ENCODE results near the gene LBX1. TPM values are rescaled to one million over a fixed set of nuclear protein-coding genes. Genes with fewer than 3 reads are reported as not detected.

The LBX1 gene
- total RNA-seq, 2 experiments from 2014 or later = not detected

- H3K4me1 Mint-ChIP-seq (ENCODE audit: low read depth) = no peaks in the 10 kb centered on the region
- peaks cover 16% of the 10 kb centered on the region for H3K27me3 Mint-ChIP-seq
- intact Hi-C loops (cut with micrococcal nuclease) = no loop called here
- H3K36me3 Mint-ChIP-seq = peaks cover 5% of the 10 kb centered on the region
- H3K27ac Mint-ChIP-seq = no peak overlapping the region
- DNase-seq = no peak
- peaks cover 5% of the 10 kb centered on the region for H3K9me3 Mint-ChIP-seq
- ChIA-PET POLR2A (no interaction called here), CTCF (interaction anchor here (1.1 to 1.6 kb wide), 2 partner anchors 12 to 119 kb away, joined by 3 to 4 read pairs; no protein-coding TSS in a partner anchor)
- no peak overlapping the region for H3K4me3 Mint-ChIP-seq
These were observed 31.7 kb upstream of the LBX1 start for GRCh38 chr10:101260764-101261481.

DNA sequence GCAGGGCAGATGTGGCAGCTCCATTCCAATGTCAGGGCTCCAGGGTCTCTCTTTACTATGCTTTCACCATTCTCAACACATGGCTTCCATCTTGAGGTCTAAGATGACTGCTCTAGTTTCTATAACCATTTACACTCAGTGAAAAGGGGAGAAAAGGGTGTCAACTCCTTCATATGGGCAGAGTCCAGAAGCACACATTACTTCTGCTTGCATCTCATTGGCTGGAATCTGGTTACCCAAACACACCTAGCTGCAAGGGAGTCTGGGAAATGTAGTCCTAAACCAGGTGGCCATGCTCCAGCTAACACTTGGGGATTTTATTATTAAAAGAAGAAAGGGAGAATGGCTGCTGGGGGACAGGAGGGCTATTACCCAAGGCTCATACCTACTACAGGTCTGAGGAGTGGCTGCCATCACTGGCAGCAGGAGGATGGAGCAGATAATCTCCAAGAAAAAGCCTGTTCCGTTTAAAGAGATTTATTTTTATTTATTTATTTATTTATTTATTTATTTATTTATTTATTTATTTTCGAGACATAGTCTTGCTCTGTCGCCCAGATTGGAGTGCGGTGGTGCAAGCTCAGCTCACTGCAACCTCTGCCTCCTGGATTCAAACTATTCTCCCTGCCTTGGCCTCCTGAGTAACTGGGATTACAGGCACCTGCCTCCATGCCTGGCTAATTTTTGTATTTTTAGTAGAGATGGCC is 29.1 kb upstream of the LBX1 start:
- H3K36me3 Mint-ChIP-seq = peaks cover 5% of the 10 kb centered on the region
- no peak overlapping the region for H3K4me3 Mint-ChIP-seq
- ChIA-PET CTCF (interaction anchor here (0.6 kb wide), 1 partner anchor 75 kb away, joined by 5 read pairs; no protein-coding TSS in a partner anchor), POLR2A (no interaction called here)
- H3K9me3 Mint-ChIP-seq = peaks cover 5% of the 10 kb centered on the region
- H3K27me3 Mint-ChIP-seq = peaks cover 24% of the 10 kb centered on the region
- no peak overlapping the region for H3K27ac Mint-ChIP-seq
- intact Hi-C loops (cut with micrococcal nuclease) = no loop called here
- DNase-seq = no peak
- no peaks in the 10 kb centered on the region for H3K4me1 Mint-ChIP-seq (ENCODE audit: low read depth)

DNA sequence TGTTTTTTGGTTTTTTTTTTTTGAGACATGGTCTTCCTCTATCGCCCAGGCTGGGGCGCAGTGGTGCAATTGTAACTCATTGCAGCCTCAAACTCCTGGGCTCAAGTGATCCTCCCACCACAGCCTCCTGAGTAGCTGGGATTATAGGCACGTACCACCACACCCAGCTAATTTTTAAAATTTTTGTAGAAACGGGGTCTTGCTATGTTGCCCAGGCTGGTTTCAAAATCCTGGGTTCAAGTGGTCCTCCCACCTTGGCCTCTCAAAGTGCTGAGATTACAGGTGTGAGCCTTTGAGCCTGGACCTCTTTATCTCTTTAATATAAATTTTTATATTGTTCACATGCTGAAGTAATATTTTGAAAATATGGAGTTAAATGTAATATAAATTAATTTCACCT is 28.2 kb upstream of the LBX1 start:
- no peak for DNase-seq
- POLR2A ChIA-PET = no interaction called here
- Mint-ChIP-seq H3K27ac (no peak overlapping the region), H3K27me3 (peaks cover 23% of the 10 kb centered on the region), H3K36me3 (peaks cover 5% of the 10 kb centered on the region), H3K9me3 (peaks cover 5% of the 10 kb centered on the region), H3K4me1 (ENCODE audit: low read depth) (no peaks in the 10 kb centered on the region), H3K4me3 (no peak overlapping the region)
- intact Hi-C loops (cut with micrococcal nuclease) = no loop called here
- CTCF ChIA-PET = interaction anchor here (0.6 kb wide), 1 partner anchor 76 kb away, joined by 5 read pairs; no protein-coding TSS in a partner anchor

DNA sequence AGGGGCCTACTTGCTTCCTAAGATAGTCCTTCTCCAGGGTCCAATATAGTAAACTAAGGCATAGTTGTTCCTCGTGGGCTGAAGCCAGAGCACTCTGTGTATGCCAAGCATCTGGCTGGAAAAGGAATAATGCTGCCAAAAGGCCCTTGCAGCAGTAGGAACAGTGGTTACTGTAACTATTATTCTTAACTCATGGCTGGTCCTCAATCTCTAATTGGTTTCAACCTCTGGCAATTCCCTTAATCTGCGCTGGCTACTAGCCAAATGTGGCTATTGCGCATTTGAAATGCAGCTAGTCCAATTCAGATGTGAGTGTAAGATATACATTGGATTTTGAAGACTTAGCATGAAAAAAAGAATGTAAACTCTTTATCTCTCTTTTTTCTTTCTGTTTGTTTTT is 27.8 kb upstream of the LBX1 start:
- Mint-ChIP-seq H3K4me3 (no peak overlapping the region), H3K9me3 (peaks cover 5% of the 10 kb centered on the region), H3K36me3 (peaks cover 5% of the 10 kb centered on the region), H3K27me3 (peaks cover 22% of the 10 kb centered on the region), H3K4me1 (ENCODE audit: low read depth) (no peaks in the 10 kb centered on the region), H3K27ac (no peak overlapping the region)
- ChIA-PET CTCF (interaction anchor here (1.2 kb wide), 1 partner anchor 187 kb away, joined by 3 read pairs; no protein-coding TSS in a partner anchor), POLR2A (no interaction called here)
- intact Hi-C loops (cut with micrococcal nuclease) = no loop called here
- DNase-seq = no peak

DNA sequence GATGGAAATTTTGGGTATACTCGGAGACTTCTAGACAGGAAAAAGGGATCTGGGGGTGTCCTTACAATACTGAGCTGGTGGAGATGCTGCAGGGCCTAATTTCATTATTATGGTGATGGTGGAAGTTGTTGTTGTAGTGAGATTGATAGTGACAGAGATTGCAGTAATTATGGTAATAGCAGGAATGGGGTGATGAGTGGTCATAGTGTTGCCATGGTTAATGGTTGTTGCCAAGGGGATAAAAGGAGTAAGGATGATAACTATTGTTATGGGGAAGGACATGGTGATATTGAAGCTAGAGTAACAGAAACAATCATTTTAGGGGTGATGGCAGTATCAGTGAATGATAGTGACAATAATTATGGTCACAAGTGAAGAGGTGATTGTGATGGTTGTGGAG is 27.1 kb upstream of the LBX1 start:
- no peak overlapping the region for H3K4me3 Mint-ChIP-seq
- DNase-seq = no peak
- POLR2A ChIA-PET = no interaction called here
- H3K36me3 Mint-ChIP-seq = peaks cover 5% of the 10 kb centered on the region
- H3K4me1 Mint-ChIP-seq (ENCODE audit: low read depth) = no peaks in the 10 kb centered on the region
- peaks cover 5% of the 10 kb centered on the region for H3K9me3 Mint-ChIP-seq
- CTCF ChIA-PET = interaction anchor here (1.2 kb wide), 1 partner anchor 188 kb away, joined by 3 read pairs; no protein-coding TSS in a partner anchor
- intact Hi-C loops (cut with micrococcal nuclease) = no loop called here
- H3K27me3 Mint-ChIP-seq = peaks cover 22% of the 10 kb centered on the region
- no peak overlapping the region for H3K27ac Mint-ChIP-seq

GRCh38 chr10:101250136-101250535 is 20.9 kb upstream of the LBX1 start:
- Mint-ChIP-seq H3K4me3 (no peak overlapping the region), H3K27ac (no peak overlapping the region), H3K9me3 (no peaks in the 10 kb centered on the region), H3K36me3 (no peaks in the 10 kb centered on the region), H3K4me1 (ENCODE audit: low read depth) (no peaks in the 10 kb centered on the region), H3K27me3 (peaks cover 40% of the 10 kb centered on the region)
- CTCF ChIA-PET = interaction anchor here (1.0 to 1.6 kb wide), 3 partner anchors 12 to 22 kb away, joined by 3 to 5 read pairs (median 3); no protein-coding TSS in a partner anchor
- intact Hi-C loops (cut with micrococcal nuclease) = no loop called here
- POLR2A ChIA-PET = no interaction called here
- DNase-seq = no peak

GRCh38 chr10:101249171-101249581 is 19.9 kb upstream of the LBX1 start:
- CTCF ChIA-PET = interaction anchor here (1.1 kb wide), 1 partner anchor 23 kb away, joined by 3 read pairs; no protein-coding TSS in a partner anchor
- H3K9me3 Mint-ChIP-seq = no peaks in the 10 kb centered on the region
- intact Hi-C loops (cut with micrococcal nuclease) = no loop called here
- H3K36me3 Mint-ChIP-seq = no peaks in the 10 kb centered on the region
- H3K4me1 Mint-ChIP-seq (ENCODE audit: low read depth) = no peaks in the 10 kb centered on the region
- POLR2A ChIA-PET = no interaction called here
- H3K27ac Mint-ChIP-seq = no peak overlapping the region
- H3K27me3 Mint-ChIP-seq = peaks cover 39% of the 10 kb centered on the region
- no peak overlapping the region for H3K4me3 Mint-ChIP-seq
- DNase-seq = no peak

- POLR2A ChIA-PET = no interaction called here
- H3K9me3 Mint-ChIP-seq = no peaks in the 10 kb centered on the region
- no peaks in the 10 kb centered on the region for H3K4me1 Mint-ChIP-seq (ENCODE audit: low read depth)
- no peak for DNase-seq
- no peak overlapping the region for H3K27ac Mint-ChIP-seq
- H3K27me3 Mint-ChIP-seq = peaks cover 40% of the 10 kb centered on the region
- intact Hi-C loops (cut with micrococcal nuclease) = no loop called here
- H3K36me3 Mint-ChIP-seq = no peaks in the 10 kb centered on the region
- CTCF ChIA-PET = no interaction called here
- H3K4me3 Mint-ChIP-seq = no peak overlapping the region
These were observed 17.4 kb upstream of the LBX1 start for GRCh38 chr10:101246639-101247038.

- CTCF ChIA-PET = interaction anchor here (1.3 to 9.1 kb wide), 3 partner anchors 29 to 301 kb away, joined by 4 to 93 read pairs (median 4); no protein-coding TSS in a partner anchor
- H3K27me3 Mint-ChIP-seq = peaks cover 50% of the 10 kb centered on the region
- no peaks in the 10 kb centered on the region for H3K4me1 Mint-ChIP-seq (ENCODE audit: low read depth)
- intact Hi-C loops (cut with micrococcal nuclease) = no loop called here
- H3K4me3 Mint-ChIP-seq = no peak overlapping the region
- no peaks in the 10 kb centered on the region for H3K36me3 Mint-ChIP-seq
- DNase-seq = no peak
- POLR2A ChIA-PET = no interaction called here
- no peak overlapping the region for H3K27ac Mint-ChIP-seq
- no peaks in the 10 kb centered on the region for H3K9me3 Mint-ChIP-seq
These were observed 15.2 kb upstream of the LBX1 start for GRCh38 chr10:101244321-101245050.

DNA sequence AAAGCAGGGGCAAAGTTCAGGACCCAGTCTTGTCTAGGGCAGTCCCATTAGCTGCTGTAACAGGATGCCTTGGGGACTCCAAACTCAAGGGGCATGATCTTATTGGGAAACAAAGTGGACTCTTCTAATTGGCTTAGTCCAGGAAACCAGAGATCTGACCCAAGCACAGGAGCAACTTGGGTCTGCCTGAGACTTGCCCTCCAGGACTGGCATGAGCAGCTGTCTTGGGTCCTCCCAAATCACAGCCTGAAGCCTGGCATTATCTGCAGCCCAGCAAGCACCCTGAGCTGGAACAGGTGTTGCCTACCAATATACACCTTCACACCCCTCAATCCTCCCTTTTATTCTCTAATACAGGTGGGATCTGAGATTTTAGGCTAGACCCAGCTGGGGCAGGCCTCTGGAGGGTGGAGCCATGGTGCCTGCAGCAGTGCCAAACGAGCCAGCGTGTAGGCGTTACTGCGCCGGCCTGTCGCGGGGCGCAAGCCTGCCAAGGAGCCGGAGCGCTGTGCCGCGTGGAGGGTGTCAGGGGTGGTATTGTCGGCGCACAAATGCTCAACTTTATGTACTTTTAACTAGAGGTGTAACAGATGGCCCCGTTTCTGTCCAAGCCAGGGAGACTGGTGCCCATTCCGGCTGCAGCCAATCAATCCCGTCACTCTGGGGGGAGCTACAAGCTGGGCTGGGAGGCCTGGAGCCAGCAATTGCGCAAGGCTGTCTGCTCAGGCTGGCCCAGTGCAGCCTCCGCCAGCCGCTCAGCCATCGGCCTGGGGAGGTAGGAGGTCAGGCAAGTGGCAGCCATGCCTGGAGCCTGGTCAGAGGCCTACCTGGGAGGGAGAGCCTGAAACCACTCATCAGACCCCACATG is 12.8 kb upstream of the LBX1 start:
- CTCF ChIA-PET = interaction anchor here (0.8 to 9.1 kb wide), 3 partner anchors 27 to 100 kb away, joined by 3 to 93 read pairs (median 3); no protein-coding TSS in a partner anchor
- no peak overlapping the region for H3K27ac Mint-ChIP-seq
- DNase-seq = no peak
- peaks cover 62% of the 10 kb centered on the region for H3K27me3 Mint-ChIP-seq
- no peaks in the 10 kb centered on the region for H3K9me3 Mint-ChIP-seq
- intact Hi-C loops (cut with micrococcal nuclease) = no loop called here
- H3K4me1 Mint-ChIP-seq (ENCODE audit: low read depth) = peaks cover 10% of the 10 kb centered on the region
- no peaks in the 10 kb centered on the region for H3K36me3 Mint-ChIP-seq
- POLR2A ChIA-PET = no interaction called here
- H3K4me3 Mint-ChIP-seq = no peak overlapping the region

DNA sequence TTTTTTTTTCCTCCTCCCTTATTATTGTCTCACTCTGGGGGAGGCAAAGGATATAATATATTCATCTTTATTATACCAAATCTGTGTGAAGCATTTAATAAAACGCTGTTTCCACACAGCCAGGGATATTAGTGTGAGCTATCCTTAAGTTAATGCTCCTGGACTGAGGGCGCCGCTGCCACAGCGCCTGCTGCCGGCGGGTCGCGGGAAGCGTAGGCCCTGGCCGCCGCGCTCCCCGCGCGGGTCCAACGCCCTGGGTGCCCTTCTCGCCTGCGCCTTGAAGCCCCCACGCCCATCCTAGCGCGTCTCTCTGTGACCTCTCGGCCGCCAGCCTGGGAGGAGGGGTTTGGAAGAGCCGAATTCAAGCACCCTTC is 9.5 kb upstream of the LBX1 start:
- no peak overlapping the region for H3K4me3 Mint-ChIP-seq
- DNase-seq = peak; percentile 43

More for the DNA sequence above, 9.5 kb upstream of the LBX1 start:
- H3K36me3 Mint-ChIP-seq = no peaks in the 10 kb centered on the region
- no peaks in the 10 kb centered on the region for H3K9me3 Mint-ChIP-seq
- H3K4me1 Mint-ChIP-seq (ENCODE audit: low read depth) = peaks cover 14% of the 10 kb centered on the region
- peaks cover 62% of the 10 kb centered on the region for H3K27me3 Mint-ChIP-seq
- CTCF ChIA-PET = interaction anchor here (0.6 to 9.1 kb wide), 18 partner anchors 11 to 332 kb away, joined by 3 to 93 read pairs (median 4); no protein-coding TSS in a partner anchor
- POLR2A ChIA-PET = interaction anchor here (1.2 kb wide), 1 partner anchor 9 kb away, joined by 3 read pairs; the partner anchor contains the start of gene LBX1
- intact Hi-C loops (cut with micrococcal nuclease) = loop anchor here (2.0 kb wide), 1 partner anchor 24 kb away; no protein-coding TSS in a partner anchor
- no peak overlapping the region for H3K27ac Mint-ChIP-seq
